Measurements from ENCODE around the gene MRPL1. TPM values are rescaled to one million over a fixed set of nuclear protein-coding genes. Genes with fewer than 3 reads are reported as not detected.

The MRPL1 gene
- total and polyA plus RNA-seq, 2 of the 13 experiments (the other 11 are each of a cell fraction or from before 2014, with no cell fraction given) = 23.3 to 61.5 TPM

DNA sequence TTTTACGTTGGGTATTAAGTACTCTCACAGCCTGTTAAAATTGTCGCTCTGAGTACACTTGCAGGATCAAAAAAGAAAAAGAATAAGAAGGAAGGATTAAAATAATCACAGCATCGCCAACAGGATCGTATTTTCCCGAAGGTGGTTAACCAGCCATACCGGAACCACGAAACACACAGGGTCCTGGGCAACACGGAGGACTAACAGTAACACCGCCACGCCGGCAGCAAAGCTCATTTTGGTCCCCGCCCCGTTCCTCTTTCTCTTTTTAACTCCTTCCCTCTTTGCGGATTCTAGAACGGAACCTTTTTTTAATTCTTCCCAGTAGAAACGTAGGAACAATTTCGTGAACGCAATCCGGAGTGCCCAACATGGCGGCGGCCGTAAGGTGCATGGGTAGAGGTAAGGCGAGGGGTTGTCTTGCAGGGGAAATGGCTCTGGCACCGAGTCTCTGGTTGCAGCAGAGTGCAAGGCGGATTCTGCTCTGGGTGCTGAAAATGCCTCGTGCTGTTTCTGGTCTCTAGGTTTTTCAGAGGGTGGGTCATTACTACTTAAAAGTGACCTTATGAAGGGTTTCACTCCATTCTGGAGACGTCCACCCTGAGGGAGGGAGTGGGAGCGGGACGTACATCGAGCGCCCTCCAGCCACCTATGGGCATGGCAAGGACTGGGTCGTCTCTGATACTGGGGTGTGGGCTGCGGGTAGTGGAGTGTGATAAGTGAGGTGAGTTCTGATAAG, at the start of gene MRPL1 (continued):
- TF ChIP-seq, protein P1, sequence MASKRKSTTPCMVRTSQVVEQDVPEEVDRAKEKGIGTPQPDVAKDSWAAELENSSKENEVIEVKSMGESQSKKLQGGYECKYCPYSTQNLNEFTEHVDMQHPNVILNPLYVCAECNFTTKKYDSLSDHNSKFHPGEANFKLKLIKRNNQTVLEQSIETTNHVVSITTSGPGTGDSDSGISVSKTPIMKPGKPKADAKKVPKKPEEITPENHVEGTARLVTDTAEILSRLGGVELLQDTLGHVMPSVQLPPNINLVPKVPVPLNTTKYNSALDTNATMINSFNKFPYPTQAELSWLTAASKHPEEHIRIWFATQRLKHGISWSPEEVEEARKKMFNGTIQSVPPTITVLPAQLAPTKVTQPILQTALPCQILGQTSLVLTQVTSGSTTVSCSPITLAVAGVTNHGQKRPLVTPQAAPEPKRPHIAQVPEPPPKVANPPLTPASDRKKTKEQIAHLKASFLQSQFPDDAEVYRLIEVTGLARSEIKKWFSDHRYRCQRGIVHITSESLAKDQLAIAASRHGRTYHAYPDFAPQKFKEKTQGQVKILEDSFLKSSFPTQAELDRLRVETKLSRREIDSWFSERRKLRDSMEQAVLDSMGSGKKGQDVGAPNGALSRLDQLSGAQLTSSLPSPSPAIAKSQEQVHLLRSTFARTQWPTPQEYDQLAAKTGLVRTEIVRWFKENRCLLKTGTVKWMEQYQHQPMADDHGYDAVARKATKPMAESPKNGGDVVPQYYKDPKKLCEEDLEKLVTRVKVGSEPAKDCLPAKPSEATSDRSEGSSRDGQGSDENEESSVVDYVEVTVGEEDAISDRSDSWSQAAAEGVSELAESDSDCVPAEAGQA (IDR thresholded peaks at IDR 0.05; ENCODE audit: low read depth) = peak; percentile 69; the same call in 1 of the 2 replicates
- TF ChIP-seq, protein P1 (CRISPR knock-in tag; IDR thresholded peaks at IDR 0.05; ENCODE audit: borderline replicate concordance) = no peak
- TF ChIP-seq ISL2 (CRISPR knock-in tag; IDR thresholded peaks at IDR 0.05) (peak; percentile 57; the same call in 1 of the 2 replicates), TRIM24 (CRISPR knock-in tag; IDR thresholded peaks at IDR 0.05) (no peak), CBX1 (IDR thresholded peaks at IDR 0.05; ENCODE audit: low read depth) (peak; percentile 92), ZNF326 (CRISPR knock-in tag; IDR thresholded peaks at IDR 0.05; ENCODE audit: borderline replicate concordance) (no peak), SRSF1 (optimal IDR thresholded peaks at IDR 0.05; ENCODE audit: low read depth, low read length) (no peak)
- TF ChIP-seq, protein P2, sequence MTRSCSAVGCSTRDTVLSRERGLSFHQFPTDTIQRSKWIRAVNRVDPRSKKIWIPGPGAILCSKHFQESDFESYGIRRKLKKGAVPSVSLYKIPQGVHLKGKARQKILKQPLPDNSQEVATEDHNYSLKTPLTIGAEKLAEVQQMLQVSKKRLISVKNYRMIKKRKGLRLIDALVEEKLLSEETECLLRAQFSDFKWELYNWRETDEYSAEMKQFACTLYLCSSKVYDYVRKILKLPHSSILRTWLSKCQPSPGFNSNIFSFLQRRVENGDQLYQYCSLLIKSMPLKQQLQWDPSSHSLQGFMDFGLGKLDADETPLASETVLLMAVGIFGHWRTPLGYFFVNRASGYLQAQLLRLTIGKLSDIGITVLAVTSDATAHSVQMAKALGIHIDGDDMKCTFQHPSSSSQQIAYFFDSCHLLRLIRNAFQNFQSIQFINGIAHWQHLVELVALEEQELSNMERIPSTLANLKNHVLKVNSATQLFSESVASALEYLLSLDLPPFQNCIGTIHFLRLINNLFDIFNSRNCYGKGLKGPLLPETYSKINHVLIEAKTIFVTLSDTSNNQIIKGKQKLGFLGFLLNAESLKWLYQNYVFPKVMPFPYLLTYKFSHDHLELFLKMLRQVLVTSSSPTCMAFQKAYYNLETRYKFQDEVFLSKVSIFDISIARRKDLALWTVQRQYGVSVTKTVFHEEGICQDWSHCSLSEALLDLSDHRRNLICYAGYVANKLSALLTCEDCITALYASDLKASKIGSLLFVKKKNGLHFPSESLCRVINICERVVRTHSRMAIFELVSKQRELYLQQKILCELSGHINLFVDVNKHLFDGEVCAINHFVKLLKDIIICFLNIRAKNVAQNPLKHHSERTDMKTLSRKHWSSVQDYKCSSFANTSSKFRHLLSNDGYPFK (CRISPR knock-in tag; IDR thresholded peaks at IDR 0.05; ENCODE audit: borderline replicate concordance) = peak; percentile 90
- TF ChIP-seq, protein P3, sequence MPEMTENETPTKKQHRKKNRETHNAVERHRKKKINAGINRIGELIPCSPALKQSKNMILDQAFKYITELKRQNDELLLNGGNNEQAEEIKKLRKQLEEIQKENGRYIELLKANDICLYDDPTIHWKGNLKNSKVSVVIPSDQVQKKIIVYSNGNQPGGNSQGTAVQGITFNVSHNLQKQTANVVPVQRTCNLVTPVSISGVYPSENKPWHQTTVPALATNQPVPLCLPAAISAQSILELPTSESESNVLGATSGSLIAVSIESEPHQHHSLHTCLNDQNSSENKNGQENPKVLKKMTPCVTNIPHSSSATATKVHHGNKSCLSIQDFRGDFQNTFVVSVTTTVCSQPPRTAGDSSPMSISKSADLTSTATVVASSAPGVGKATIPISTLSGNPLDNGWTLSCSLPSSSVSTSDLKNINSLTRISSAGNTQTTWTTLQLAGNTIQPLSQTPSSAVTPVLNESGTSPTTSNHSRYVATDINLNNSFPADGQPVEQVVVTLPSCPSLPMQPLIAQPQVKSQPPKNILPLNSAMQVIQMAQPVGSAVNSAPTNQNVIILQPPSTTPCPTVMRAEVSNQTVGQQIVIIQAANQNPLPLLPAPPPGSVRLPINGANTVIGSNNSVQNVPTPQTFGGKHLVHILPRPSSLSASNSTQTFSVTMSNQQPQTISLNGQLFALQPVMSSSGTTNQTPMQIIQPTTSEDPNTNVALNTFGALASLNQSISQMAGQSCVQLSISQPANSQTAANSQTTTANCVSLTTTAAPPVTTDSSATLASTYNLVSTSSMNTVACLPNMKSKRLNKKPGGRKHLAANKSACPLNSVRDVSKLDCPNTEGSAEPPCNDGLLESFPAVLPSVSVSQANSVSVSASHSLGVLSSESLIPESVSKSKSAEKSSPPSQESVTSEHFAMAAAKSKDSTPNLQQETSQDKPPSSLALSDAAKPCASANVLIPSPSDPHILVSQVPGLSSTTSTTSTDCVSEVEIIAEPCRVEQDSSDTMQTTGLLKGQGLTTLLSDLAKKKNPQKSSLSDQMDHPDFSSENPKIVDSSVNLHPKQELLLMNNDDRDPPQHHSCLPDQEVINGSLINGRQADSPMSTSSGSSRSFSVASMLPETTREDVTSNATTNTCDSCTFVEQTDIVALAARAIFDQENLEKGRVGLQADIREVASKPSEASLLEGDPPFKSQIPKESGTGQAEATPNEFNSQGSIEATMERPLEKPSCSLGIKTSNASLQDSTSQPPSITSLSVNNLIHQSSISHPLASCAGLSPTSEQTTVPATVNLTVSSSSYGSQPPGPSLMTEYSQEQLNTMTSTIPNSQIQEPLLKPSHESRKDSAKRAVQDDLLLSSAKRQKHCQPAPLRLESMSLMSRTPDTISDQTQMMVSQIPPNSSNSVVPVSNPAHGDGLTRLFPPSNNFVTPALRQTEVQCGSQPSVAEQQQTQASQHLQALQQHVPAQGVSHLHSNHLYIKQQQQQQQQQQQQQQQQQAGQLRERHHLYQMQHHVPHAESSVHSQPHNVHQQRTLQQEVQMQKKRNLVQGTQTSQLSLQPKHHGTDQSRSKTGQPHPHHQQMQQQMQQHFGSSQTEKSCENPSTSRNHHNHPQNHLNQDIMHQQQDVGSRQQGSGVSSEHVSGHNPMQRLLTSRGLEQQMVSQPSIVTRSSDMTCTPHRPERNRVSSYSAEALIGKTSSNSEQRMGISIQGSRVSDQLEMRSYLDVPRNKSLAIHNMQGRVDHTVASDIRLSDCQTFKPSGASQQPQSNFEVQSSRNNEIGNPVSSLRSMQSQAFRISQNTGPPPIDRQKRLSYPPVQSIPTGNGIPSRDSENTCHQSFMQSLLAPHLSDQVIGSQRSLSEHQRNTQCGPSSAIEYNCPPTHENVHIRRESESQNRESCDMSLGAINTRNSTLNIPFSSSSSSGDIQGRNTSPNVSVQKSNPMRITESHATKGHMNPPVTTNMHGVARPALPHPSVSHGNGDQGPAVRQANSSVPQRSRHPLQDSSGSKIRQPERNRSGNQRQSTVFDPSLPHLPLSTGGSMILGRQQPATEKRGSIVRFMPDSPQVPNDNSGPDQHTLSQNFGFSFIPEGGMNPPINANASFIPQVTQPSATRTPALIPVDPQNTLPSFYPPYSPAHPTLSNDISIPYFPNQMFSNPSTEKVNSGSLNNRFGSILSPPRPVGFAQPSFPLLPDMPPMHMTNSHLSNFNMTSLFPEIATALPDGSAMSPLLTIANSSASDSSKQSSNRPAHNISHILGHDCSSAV (CRISPR knock-in tag; IDR thresholded peaks at IDR 0.05; ENCODE audit: borderline replicate concordance) = no peak
